ENCODE measurements around the gene FRMPD4. TPM values are rescaled to one million over a fixed set of nuclear protein-coding genes. Genes with fewer than 3 reads are reported as not detected.

The FRMPD4 gene
- total RNA-seq, 1 donor from 2014 or later = 0.29 TPM

DNA sequence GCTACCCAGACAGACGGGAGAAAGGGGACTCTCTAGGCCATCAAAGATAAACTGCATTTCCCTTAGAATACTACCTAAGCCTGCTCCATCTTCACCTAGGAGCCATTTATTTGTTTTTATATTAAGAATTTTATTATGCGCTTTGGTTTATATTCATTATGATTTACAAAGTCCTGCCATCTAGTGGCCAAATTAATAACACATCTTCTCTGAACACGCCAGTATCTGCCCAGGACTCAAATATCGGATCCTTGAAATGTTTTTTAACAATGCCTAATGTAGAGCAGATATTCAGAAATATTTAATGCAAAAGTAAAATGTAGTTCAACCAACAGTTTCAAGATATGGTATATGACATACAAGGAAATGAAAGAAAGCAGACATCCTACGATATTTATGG lies 632.2 kb downstream of the FRMPD4 start:
- Histone ChIP-seq H3K4me1 (no peaks in the 10 kb centered on the region), H3K4me3 (no peak overlapping the region), H3K27ac (no peak overlapping the region), H3K9me3 (no peaks in the 10 kb centered on the region), H3K36me3 (no peaks in the 10 kb centered on the region), H3K27me3 (no peaks in the 10 kb centered on the region)
- TF ChIP-seq CTCF (IDR thresholded peaks at IDR 0.05) = peak; percentile 53
- no peak for DNase-seq
- intact Hi-C loops (cut with DNase I) = no loop called here
- ATAC-seq = no peak

GRCh38 chrX:12771445-12772069 lies 633.3 kb downstream of the FRMPD4 start:
- DNase-seq = peak; percentile 76

More at GRCh38 chrX:12771445-12772069, 633.3 kb downstream of the FRMPD4 start:
- intact Hi-C loops (cut with DNase I) = no loop called here
- no peaks in the 10 kb centered on the region for H3K36me3 ChIP-seq
- ATAC-seq = peak; percentile 99
- H3K4me3 ChIP-seq = no peak overlapping the region
- no peaks in the 10 kb centered on the region for H3K27me3 ChIP-seq
- H3K4me1 ChIP-seq = no peaks in the 10 kb centered on the region
- no peak overlapping the region for H3K27ac ChIP-seq
- no peaks in the 10 kb centered on the region for H3K9me3 ChIP-seq
- peak; percentile 66 for TF ChIP-seq CTCF (IDR thresholded peaks at IDR 0.05)

Measured in upper lobe of right lung (tissue), 1 donor.